Measurements from ENCODE around the gene SETD6. TPM values are rescaled to one million over a fixed set of nuclear protein-coding genes. Genes with fewer than 3 reads are reported as not detected.

The SETD6 gene
- total RNA-seq, 1 donor from 2014 or later: 25.0 TPM

DNA sequence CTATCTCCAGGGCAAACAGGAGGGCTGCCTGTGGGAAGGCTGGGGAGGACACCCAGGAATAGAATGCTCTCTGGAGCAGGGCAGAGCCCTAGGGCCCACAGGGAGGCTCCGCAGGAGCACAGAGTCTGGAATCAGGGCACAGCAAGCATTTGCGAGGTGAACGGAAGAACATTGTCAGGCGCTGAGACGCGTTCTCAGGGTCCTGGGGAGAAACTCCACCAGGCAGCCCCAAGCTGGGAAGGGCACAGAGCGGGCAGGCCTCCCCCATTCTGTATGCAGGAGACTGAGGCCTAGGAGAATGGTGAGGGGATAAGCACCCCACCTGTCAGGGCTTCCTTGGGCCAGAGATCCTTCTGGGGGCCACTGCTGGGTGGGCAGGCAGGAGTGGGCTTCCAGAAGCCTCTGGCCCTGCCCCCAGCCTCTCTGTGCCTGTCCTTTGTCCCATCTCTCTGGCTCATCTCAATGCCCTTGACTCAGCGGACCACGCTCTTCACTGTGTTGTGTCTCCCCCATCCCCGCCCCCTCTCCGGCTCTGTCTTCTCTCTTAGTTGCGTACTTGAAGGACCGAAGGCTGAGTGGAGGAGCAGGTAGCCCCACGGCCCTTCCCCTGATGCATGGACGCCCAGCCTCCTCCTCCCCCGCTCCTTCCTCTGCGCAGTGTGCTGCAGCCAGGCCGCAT lies 5.1 kb upstream of the SETD6 start:
- no peaks in the 10 kb centered on the region for H3K27me3 ChIP-seq
- H3K4me3 ChIP-seq: no peak overlapping the region
- peaks cover 12% of the 10 kb centered on the region for H3K79me2 ChIP-seq (ENCODE audit: low read depth)
- no peaks in the 10 kb centered on the region for H3K36me3 ChIP-seq
- no peak overlapping the region for H3K4me2 ChIP-seq
- H3K4me1 ChIP-seq: peaks cover 10% of the 10 kb centered on the region
- H3K27me3 Mint-ChIP-seq (ENCODE audit: insufficient read depth, low read depth): peaks cover 12% of the 10 kb centered on the region
- TF ChIP-seq EZH2 (IDR thresholded peaks at IDR 0.05) (no peak), EZH2phosphoT487 (IDR thresholded peaks at IDR 0.05) (no peak)
- TF ChIP-seq, protein P1, sequence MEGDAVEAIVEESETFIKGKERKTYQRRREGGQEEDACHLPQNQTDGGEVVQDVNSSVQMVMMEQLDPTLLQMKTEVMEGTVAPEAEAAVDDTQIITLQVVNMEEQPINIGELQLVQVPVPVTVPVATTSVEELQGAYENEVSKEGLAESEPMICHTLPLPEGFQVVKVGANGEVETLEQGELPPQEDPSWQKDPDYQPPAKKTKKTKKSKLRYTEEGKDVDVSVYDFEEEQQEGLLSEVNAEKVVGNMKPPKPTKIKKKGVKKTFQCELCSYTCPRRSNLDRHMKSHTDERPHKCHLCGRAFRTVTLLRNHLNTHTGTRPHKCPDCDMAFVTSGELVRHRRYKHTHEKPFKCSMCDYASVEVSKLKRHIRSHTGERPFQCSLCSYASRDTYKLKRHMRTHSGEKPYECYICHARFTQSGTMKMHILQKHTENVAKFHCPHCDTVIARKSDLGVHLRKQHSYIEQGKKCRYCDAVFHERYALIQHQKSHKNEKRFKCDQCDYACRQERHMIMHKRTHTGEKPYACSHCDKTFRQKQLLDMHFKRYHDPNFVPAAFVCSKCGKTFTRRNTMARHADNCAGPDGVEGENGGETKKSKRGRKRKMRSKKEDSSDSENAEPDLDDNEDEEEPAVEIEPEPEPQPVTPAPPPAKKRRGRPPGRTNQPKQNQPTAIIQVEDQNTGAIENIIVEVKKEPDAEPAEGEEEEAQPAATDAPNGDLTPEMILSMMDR (IDR thresholded peaks at IDR 0.05): no peak
- H3K27ac Mint-ChIP-seq: peak overlapping the region; percentile 64
- H3K36me3 Mint-ChIP-seq: peaks cover 3% of the 10 kb centered on the region
- no peaks in the 10 kb centered on the region for H3K9me3 Mint-ChIP-seq
- H3K9ac ChIP-seq: no peak overlapping the region
- H3K4me1 Mint-ChIP-seq: peaks cover 13% of the 10 kb centered on the region
- DNase-seq (ENCODE audit: low spot score): no peak
- H3F3A ChIP-seq (ENCODE audit: low read depth): peaks cover 20% of the 10 kb centered on the region
- H2AFZ ChIP-seq (replicated peaks): no peak overlapping the region
- H4K20me1 ChIP-seq (ENCODE audit: low read depth): peaks cover 4% of the 10 kb centered on the region
- no peak overlapping the region for H3K27ac ChIP-seq
- no peaks in the 10 kb centered on the region for H3K9me3 ChIP-seq (ENCODE audit: low read depth)
- peak overlapping the region; percentile 61 for H3K4me3 Mint-ChIP-seq

DNA sequence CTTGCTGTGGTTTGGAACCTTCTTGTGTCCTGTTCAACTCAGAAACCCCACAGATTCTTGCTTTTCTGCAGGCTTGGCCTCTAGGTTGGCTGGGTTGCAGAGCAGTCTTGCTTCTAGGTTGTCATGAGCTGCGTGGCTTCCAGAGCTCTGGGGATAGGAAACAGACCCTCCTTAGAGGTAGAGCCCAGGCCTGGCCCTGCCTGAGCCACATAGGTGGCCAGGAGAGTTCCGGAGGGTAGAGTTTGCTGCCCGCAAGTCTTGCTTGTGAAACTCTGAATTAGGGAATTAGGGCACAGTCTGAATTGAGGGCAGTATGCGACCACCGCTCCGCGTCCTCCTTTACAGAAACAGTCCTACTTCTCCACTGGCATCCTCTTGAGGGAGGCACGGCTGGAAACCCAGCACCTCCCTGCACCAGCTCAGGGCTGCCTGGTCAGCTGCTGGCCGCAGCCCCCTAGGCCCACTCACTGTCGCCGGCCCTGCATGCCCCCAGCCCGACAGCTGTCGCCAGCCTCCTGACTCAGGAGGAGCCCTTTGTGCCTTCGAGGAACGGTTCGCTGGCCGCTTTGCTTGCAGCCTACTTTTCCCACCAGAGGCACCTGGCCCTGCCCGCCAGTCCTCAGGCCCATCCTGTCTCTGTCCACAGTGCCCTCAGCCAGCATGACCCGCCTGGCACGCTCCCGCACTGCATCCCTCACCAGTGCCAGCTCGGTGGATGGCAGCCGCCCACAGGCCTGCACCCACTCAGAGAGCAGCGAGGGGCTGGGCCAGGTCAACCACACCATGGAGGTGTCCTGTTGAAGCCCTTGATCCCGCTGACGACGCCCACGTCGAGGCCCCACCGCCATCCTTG lies 4.3 kb upstream of the SETD6 start:
- H3K9ac ChIP-seq: no peak overlapping the region
- H3K4me3 ChIP-seq: no peak overlapping the region
- H3K4me1 ChIP-seq: peaks cover 10% of the 10 kb centered on the region
- no peaks in the 10 kb centered on the region for H3K36me3 ChIP-seq
- H3K27ac ChIP-seq: no peak overlapping the region
- H3K9me3 Mint-ChIP-seq: no peaks in the 10 kb centered on the region
- H3K4me1 Mint-ChIP-seq: peaks cover 13% of the 10 kb centered on the region
- no peak overlapping the region for H3K4me3 Mint-ChIP-seq
- H3F3A ChIP-seq (ENCODE audit: low read depth): peaks cover 20% of the 10 kb centered on the region
- no peak overlapping the region for H2AFZ ChIP-seq (replicated peaks)
- no peak overlapping the region for H3K4me2 ChIP-seq
- TF ChIP-seq EZH2phosphoT487 (IDR thresholded peaks at IDR 0.05) (no peak), EZH2 (IDR thresholded peaks at IDR 0.05) (no peak)
- TF ChIP-seq, protein P1 (IDR thresholded peaks at IDR 0.05): no peak
- H3K79me2 ChIP-seq (ENCODE audit: low read depth): peaks cover 14% of the 10 kb centered on the region
- peaks cover 3% of the 10 kb centered on the region for H3K36me3 Mint-ChIP-seq
- H3K9me3 ChIP-seq (ENCODE audit: low read depth): no peaks in the 10 kb centered on the region
- H3K27me3 Mint-ChIP-seq (ENCODE audit: insufficient read depth, low read depth): peaks cover 12% of the 10 kb centered on the region
- no peak for DNase-seq (ENCODE audit: low spot score)
- no peaks in the 10 kb centered on the region for H3K27me3 ChIP-seq
- H3K27ac Mint-ChIP-seq: no peak overlapping the region
- H4K20me1 ChIP-seq (ENCODE audit: low read depth): peaks cover 4% of the 10 kb centered on the region

DNA sequence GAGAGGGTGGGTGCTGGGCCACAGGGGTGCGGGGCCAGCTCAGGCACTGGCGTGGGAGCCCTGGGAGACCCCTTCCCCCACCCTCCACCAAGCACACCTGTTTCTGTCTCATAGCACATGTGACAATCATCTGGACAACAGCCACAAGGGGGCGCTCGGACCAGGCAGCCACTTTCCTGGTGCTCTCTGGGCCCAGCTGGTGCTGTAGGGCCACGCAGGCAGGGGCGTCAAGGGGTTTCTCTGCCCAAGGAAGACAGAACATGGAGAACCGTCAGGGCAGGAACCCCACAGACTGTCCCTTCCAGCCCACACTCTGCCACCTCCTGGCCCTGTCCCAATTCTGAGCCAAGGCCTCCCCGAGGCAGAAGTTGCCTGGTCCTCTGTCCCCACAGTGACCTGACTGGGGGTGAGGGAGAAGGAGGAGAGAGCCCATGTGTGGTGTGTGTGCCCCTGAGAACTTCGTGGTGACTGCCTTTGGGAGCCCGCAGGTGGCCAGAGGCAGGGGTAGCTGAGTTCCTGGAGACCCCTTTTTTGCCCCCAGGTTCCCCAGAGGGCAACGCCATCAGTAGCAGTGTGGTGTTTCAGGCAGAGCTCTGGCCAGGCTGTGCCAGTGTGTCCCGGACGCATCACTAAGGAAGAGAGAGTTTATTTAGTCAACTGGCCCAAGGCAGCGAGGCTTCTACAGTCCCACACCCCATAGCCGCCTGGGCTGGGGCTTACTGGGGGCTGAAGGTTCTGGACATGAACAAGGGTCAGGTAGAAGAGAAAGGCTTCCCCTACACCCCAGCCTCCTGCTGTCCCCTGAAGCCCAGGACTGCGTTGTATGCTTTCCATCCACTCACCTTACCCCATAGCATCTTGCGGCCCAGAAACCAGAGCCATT lies 3.1 kb upstream of the SETD6 start:
- H3K9me3 Mint-ChIP-seq: no peaks in the 10 kb centered on the region
- H3K36me3 ChIP-seq: no peaks in the 10 kb centered on the region
- no peak overlapping the region for H2AFZ ChIP-seq (replicated peaks)
- H3K27ac Mint-ChIP-seq: no peak overlapping the region
- TF ChIP-seq, protein P1 (IDR thresholded peaks at IDR 0.05): peak; percentile 85
- TF ChIP-seq EZH2phosphoT487 (IDR thresholded peaks at IDR 0.05): no peak
- peaks cover 21% of the 10 kb centered on the region for H3K4me1 Mint-ChIP-seq
- H3K4me3 Mint-ChIP-seq: peak overlapping the region; percentile 65
- peaks cover 7% of the 10 kb centered on the region for H3K36me3 Mint-ChIP-seq
- peaks cover 24% of the 10 kb centered on the region for H3K79me2 ChIP-seq (ENCODE audit: low read depth)
- H3K9ac ChIP-seq: no peak overlapping the region
- H4K20me1 ChIP-seq (ENCODE audit: low read depth): peaks cover 15% of the 10 kb centered on the region
- DNase-seq (ENCODE audit: low spot score): peak; percentile 85
- H3K4me3 ChIP-seq: no peak overlapping the region
- no peak overlapping the region for H3K4me2 ChIP-seq
- H3K27me3 Mint-ChIP-seq (ENCODE audit: insufficient read depth, low read depth): peaks cover 15% of the 10 kb centered on the region
- H3F3A ChIP-seq (ENCODE audit: low read depth): peaks cover 31% of the 10 kb centered on the region
- no peak overlapping the region for H3K27ac ChIP-seq
- H3K9me3 ChIP-seq (ENCODE audit: low read depth): no peaks in the 10 kb centered on the region
- H3K27me3 ChIP-seq: no peaks in the 10 kb centered on the region
- peaks cover 15% of the 10 kb centered on the region for H3K4me1 ChIP-seq
